ENCODE measurements around the gene RBSN.

Gene RBSN

DNA sequence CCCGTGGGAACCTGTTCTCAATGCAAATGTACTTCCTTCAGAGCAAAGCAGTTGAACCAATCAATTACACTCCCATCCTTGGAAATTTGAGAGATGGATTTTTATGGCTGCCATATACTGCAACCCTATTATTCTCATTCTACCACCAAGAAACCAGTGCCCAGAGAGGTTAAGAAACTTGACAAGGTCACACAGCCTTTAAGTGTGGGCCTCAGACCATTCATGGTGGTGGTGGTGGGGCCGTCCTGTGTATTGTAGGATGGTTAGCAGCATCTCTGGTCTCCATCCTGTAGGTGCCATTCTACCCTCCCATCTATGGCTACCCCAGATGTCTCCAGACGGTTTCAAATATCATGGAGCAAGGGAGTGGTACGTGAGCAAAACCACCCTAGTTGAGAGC lies 23.4 kb upstream of the RBSN start:
- no peaks in the 10 kb centered on the region for H3K36me3 ChIP-seq (ENCODE audit: insufficient read depth)
- peaks cover 23% of the 10 kb centered on the region for H3K4me1 ChIP-seq (ENCODE audit: low read depth, poor library complexity, severe bottlenecking)
- TF ChIP-seq, protein P1, sequence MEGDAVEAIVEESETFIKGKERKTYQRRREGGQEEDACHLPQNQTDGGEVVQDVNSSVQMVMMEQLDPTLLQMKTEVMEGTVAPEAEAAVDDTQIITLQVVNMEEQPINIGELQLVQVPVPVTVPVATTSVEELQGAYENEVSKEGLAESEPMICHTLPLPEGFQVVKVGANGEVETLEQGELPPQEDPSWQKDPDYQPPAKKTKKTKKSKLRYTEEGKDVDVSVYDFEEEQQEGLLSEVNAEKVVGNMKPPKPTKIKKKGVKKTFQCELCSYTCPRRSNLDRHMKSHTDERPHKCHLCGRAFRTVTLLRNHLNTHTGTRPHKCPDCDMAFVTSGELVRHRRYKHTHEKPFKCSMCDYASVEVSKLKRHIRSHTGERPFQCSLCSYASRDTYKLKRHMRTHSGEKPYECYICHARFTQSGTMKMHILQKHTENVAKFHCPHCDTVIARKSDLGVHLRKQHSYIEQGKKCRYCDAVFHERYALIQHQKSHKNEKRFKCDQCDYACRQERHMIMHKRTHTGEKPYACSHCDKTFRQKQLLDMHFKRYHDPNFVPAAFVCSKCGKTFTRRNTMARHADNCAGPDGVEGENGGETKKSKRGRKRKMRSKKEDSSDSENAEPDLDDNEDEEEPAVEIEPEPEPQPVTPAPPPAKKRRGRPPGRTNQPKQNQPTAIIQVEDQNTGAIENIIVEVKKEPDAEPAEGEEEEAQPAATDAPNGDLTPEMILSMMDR (conservative IDR thresholded peaks at IDR 0.05; ENCODE audit: low read depth, low read length), result no peak
- H3K27ac ChIP-seq, result no peak overlapping the region
- no peak overlapping the region for H3K4me3 ChIP-seq (IDR thresholded peaks at IDR 0.05; ENCODE audit: insufficient read depth, low read depth, low read length)
- H3K79me2 ChIP-seq (ENCODE audit: insufficient read depth, low read depth), result no peaks in the 10 kb centered on the region
- H2AFZ ChIP-seq (ENCODE audit: low read depth), result no peak overlapping the region
- no peak overlapping the region for H3K4me2 ChIP-seq
- no peaks in the 10 kb centered on the region for H4K20me1 ChIP-seq (ENCODE audit: insufficient read depth)
- no peaks in the 10 kb centered on the region for H3K27me3 ChIP-seq (ENCODE audit: insufficient read depth, low read depth)
- no peak overlapping the region for H3K9ac ChIP-seq

GRCh38 chr3:15121936-15122335 lies 23.0 kb upstream of the RBSN start:
- no peak overlapping the region for H3K4me3 ChIP-seq (IDR thresholded peaks at IDR 0.05; ENCODE audit: insufficient read depth, low read depth, low read length)
- peaks cover 23% of the 10 kb centered on the region for H3K4me1 ChIP-seq (ENCODE audit: low read depth, poor library complexity, severe bottlenecking)
- H3K9ac ChIP-seq, result no peak overlapping the region
- H3K27ac ChIP-seq, result no peak overlapping the region
- H3K79me2 ChIP-seq (ENCODE audit: insufficient read depth, low read depth), result no peaks in the 10 kb centered on the region
- no peak overlapping the region; the same call in 1 of the 2 replicates for H3K4me2 ChIP-seq
- H3K36me3 ChIP-seq (ENCODE audit: insufficient read depth), result no peaks in the 10 kb centered on the region
- TF ChIP-seq, protein P1 (conservative IDR thresholded peaks at IDR 0.05; ENCODE audit: low read depth, low read length), result no peak
- no peaks in the 10 kb centered on the region for H3K27me3 ChIP-seq (ENCODE audit: insufficient read depth, low read depth)
- no peak overlapping the region for H2AFZ ChIP-seq (ENCODE audit: low read depth)
- no peaks in the 10 kb centered on the region for H4K20me1 ChIP-seq (ENCODE audit: insufficient read depth)

GRCh38 chr3:15120986-15121385 lies 22.0 kb upstream of the RBSN start:
- TF ChIP-seq, protein P1 (conservative IDR thresholded peaks at IDR 0.05; ENCODE audit: low read depth, low read length), result no peak
- Histone ChIP-seq H3K27me3 (ENCODE audit: insufficient read depth, low read depth) (no peaks in the 10 kb centered on the region), H4K20me1 (ENCODE audit: insufficient read depth) (no peaks in the 10 kb centered on the region), H3K4me1 (ENCODE audit: low read depth, poor library complexity, severe bottlenecking) (peaks cover 23% of the 10 kb centered on the region), H3K79me2 (ENCODE audit: insufficient read depth, low read depth) (no peaks in the 10 kb centered on the region), H3K4me3 (IDR thresholded peaks at IDR 0.05; ENCODE audit: insufficient read depth, low read depth, low read length) (no peak overlapping the region), H3K4me2 (peak overlapping the region; percentile 31; the same call in 1 of the 2 replicates), H3K27ac (no peak overlapping the region; the same call in 1 of the 2 replicates), H3K36me3 (ENCODE audit: insufficient read depth) (no peaks in the 10 kb centered on the region), H2AFZ (ENCODE audit: low read depth) (no peak overlapping the region), H3K9ac (no peak overlapping the region)

DNA sequence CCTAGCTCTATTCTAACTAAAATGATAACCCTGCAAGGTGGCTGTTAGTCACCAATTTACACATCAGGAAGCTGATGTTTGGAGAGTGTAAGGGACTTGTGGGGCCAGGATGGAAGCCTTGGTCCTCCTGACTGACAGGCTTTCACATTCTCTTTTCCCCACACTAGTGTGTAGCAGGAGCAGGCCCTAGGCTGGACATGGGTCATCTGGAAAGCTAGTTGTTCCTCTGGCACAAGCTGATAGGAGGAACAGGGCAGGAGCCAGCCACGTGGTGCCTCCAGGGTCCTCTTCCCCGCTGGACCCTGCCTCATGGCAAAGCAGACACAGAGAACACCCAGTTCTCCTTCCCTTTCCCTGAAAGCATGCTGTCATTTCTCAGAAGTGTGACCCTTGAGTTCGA lies 18.1 kb upstream of the RBSN start:
- H3K4me2 ChIP-seq, result no peak overlapping the region
- no peak overlapping the region for H3K9ac ChIP-seq
- H3K27ac ChIP-seq, result no peak overlapping the region
- H3K4me1 ChIP-seq (ENCODE audit: low read depth, poor library complexity, severe bottlenecking), result peaks cover 22% of the 10 kb centered on the region
- no peaks in the 10 kb centered on the region for H3K79me2 ChIP-seq (ENCODE audit: insufficient read depth, low read depth)
- H3K36me3 ChIP-seq (ENCODE audit: insufficient read depth), result no peaks in the 10 kb centered on the region
- no peak overlapping the region for H2AFZ ChIP-seq (ENCODE audit: low read depth)
- H3K27me3 ChIP-seq (ENCODE audit: insufficient read depth, low read depth), result no peaks in the 10 kb centered on the region
- no peak overlapping the region for H3K4me3 ChIP-seq (IDR thresholded peaks at IDR 0.05; ENCODE audit: insufficient read depth, low read depth, low read length)
- TF ChIP-seq, protein P1 (conservative IDR thresholded peaks at IDR 0.05; ENCODE audit: low read depth, low read length), result no peak
- H4K20me1 ChIP-seq (ENCODE audit: insufficient read depth), result no peaks in the 10 kb centered on the region
